ENCODE data around the gene ITGA7.
"Not testable (repeated sequence)": the region's sequence is repeated elsewhere in the genome, so short reads cannot be mapped to it uniquely, and the experiment has no call there.

ITGA7 gene

GRCh38 chr12:55679691-55680090 is 28.0 kb downstream of the ITGA7 start:
- no peak for DNase-seq

GRCh38 chr12:55676707-55677106 is 31.0 kb downstream of the ITGA7 start:
- no peak for DNase-seq

- DNase-seq = no peak
Measured at GRCh38 chr12:55675666-55676065, 32.0 kb downstream of the ITGA7 start.

- no peak for DNase-seq
Measured at GRCh38 chr12:55673638-55674037, 34.1 kb downstream of the ITGA7 start.

GRCh38 chr12:55671746-55672145 is 36.0 kb downstream of the ITGA7 start:
- no peak for DNase-seq

- DNase-seq = no peak
Measured at GRCh38 chr12:55670276-55670675, 37.4 kb downstream of the ITGA7 start.

- DNase-seq = no peak
Measured at GRCh38 chr12:55666508-55666907, 41.2 kb downstream of the ITGA7 start.

- DNase-seq = no peak
Measured at GRCh38 chr12:55664826-55665225, 42.9 kb downstream of the ITGA7 start.

GRCh38 chr12:55663391-55663790 is 44.3 kb downstream of the ITGA7 start:
- DNase-seq = no peak

GRCh38 chr12:55659486-55660385 is 48.0 kb downstream of the ITGA7 start:
- DNase-seq = no peak

GRCh38 chr12:55658635-55659391 is 48.9 kb downstream of the ITGA7 start:
- DNase-seq = no peak

GRCh38 chr12:55658212-55658611 is 49.5 kb downstream of the ITGA7 start:
- no peak for DNase-seq

- no peak for DNase-seq
Measured at GRCh38 chr12:55657212-55657611, 50.5 kb downstream of the ITGA7 start.

GRCh38 chr12:55654511-55655214 is 53.0 kb downstream of the ITGA7 start:
- DNase-seq = no peak

- no peak for DNase-seq
Measured at GRCh38 chr12:55653031-55653430, 54.7 kb downstream of the ITGA7 start.

GRCh38 chr12:55652352-55652751 is 55.4 kb downstream of the ITGA7 start:
- DNase-seq = no peak

- DNase-seq = no peak
Measured at GRCh38 chr12:55651299-55651683, 56.4 kb downstream of the ITGA7 start.

GRCh38 chr12:55650620-55651298 is 56.9 kb downstream of the ITGA7 start:
- DNase-seq = not testable (repeated sequence)

- DNase-seq = no peak
Measured at GRCh38 chr12:55647027-55647426, 60.7 kb downstream of the ITGA7 start.

GRCh38 chr12:55644591-55644990 is 63.1 kb downstream of the ITGA7 start:
- no peak for DNase-seq

GRCh38 chr12:55642669-55643068 is 65.0 kb downstream of the ITGA7 start:
- DNase-seq = no peak

GRCh38 chr12:55642267-55642666 is 65.4 kb downstream of the ITGA7 start:
- DNase-seq = no peak

GRCh38 chr12:55641595-55641994 is 66.1 kb downstream of the ITGA7 start:
- no peak for DNase-seq
